ENCODE data around the gene OR5K2. TPM values are rescaled to one million over a fixed set of nuclear protein-coding genes. Genes with fewer than 3 reads are reported as not detected.

OR5K2 gene
- total RNA-seq, 3 donors from 2014 or later (not counting 1 experiment from before 2014, with no cell fraction given): not detected

GRCh38 chr3:98519351-98519750 is 21.9 kb downstream of the OR5K2 start:
- WGBS (ENCODE audit: insufficient coverage): 97% methylated on average over 1 of the region's 1 CpG

GRCh38 chr3:98521897-98522543 is 24.5 kb downstream of the OR5K2 start:
- H3K27me3 ChIP-seq (ENCODE audit: control insufficient read depth, insufficient read depth, low read length): no peaks in the 10 kb centered on the region
- Mint-ChIP-seq H3K4me1 (peaks cover 61 to 65% of the 10 kb centered on the region in 2 donors), H3K4me3 (peak overlapping the region; percentile 83), H3K27ac (peak overlapping the region; percentile 51 to 86), H3K36me3 (no peaks in the 10 kb centered on the region), H3K9me3 (no peaks in the 10 kb centered on the region), H3K27me3 (ENCODE audit: low read depth in 2 of 2) (no peaks in the 10 kb centered on the region)
- peaks cover 15% of the 10 kb centered on the region for H3K4me1 ChIP-seq (ENCODE audit: control insufficient read depth, insufficient read depth, low read length)
- TF ChIP-seq CTCF (IDR thresholded peaks at IDR 0.05): no peak
- H3K9me3 ChIP-seq (ENCODE audit: control insufficient read depth, insufficient read depth, low read length): no peaks in the 10 kb centered on the region
- peaks cover 37% of the 10 kb centered on the region for H3K36me3 ChIP-seq (ENCODE audit: control insufficient read depth, insufficient read depth, low read length)
- ATAC-seq (peak; percentile 34 to 63 (median 52)), DNase-seq (peak; percentile 51 to 72)
- intact Hi-C loops (cut with micrococcal nuclease): loop anchor here (1.0 to 5.0 kb wide), 5 partner anchors 41 to 1740 kb away; partner anchors contain the start of genes ARL6, CPOX and TBC1D23
- peak overlapping the region; percentile 69 for H3K4me3 ChIP-seq (ENCODE audit: low read length)
- peak overlapping the region; percentile 87 for H3K27ac ChIP-seq (ENCODE audit: low read length)
- WGBS (ENCODE audit: insufficient coverage): under 1% methylated on average over 14 of the region's 16 CpGs

More at GRCh38 chr3:98519351-98519750, 21.9 kb downstream of the OR5K2 start:
- Mint-ChIP-seq H3K36me3 (peaks cover 7% of the 10 kb centered on the region), H3K4me3 (peak overlapping the region; percentile 5), H3K27me3 (ENCODE audit: low read depth in 2 of 2) (no peaks in the 10 kb centered on the region), H3K4me1 (peaks cover 56 to 60% of the 10 kb centered on the region in 2 donors), H3K9me3 (no peaks in the 10 kb centered on the region), H3K27ac (peak overlapping the region; percentile 51 to 86)
- no peak for ATAC-seq
- no peak for DNase-seq
- Histone ChIP-seq H3K4me1 (ENCODE audit: control insufficient read depth, insufficient read depth, low read length) (peaks cover 8% of the 10 kb centered on the region), H3K27me3 (ENCODE audit: control insufficient read depth, insufficient read depth, low read length) (no peaks in the 10 kb centered on the region), H3K4me3 (ENCODE audit: low read length) (no peak overlapping the region), H3K9me3 (ENCODE audit: control insufficient read depth, insufficient read depth, low read length) (no peaks in the 10 kb centered on the region), H3K36me3 (ENCODE audit: control insufficient read depth, insufficient read depth, low read length) (peaks cover 58% of the 10 kb centered on the region), H3K27ac (ENCODE audit: low read length) (no peak overlapping the region)
- intact Hi-C loops (cut with micrococcal nuclease): no loop called here
- no peak for TF ChIP-seq CTCF (IDR thresholded peaks at IDR 0.05)

- Histone ChIP-seq H3K4me1 (ENCODE audit: control insufficient read depth, insufficient read depth, low read length) (peaks cover 15% of the 10 kb centered on the region), H3K4me3 (ENCODE audit: low read length) (peak within 1 kb of the TSS; percentile 69), H3K27me3 (ENCODE audit: control insufficient read depth, insufficient read depth, low read length) (no peaks in the 10 kb centered on the region), H3K36me3 (ENCODE audit: control insufficient read depth, insufficient read depth, low read length) (peaks cover 31% of the 10 kb centered on the region), H3K9me3 (ENCODE audit: control insufficient read depth, insufficient read depth, low read length) (no peaks in the 10 kb centered on the region), H3K27ac (ENCODE audit: low read length) (peak within 1 kb of the TSS; percentile 87)
- Mint-ChIP-seq H3K4me3 (peak within 1 kb of the TSS; percentile 92), H3K36me3 (no peaks in the 10 kb centered on the region), H3K27me3 (ENCODE audit: low read depth in 2 of 2) (no peaks in the 10 kb centered on the region), H3K27ac (peak within 1 kb of the TSS; percentile 51 to 86), H3K9me3 (no peaks in the 10 kb centered on the region), H3K4me1 (peaks cover 58 to 60% of the 10 kb centered on the region in 2 donors)
- under 1% methylated on average over 57 of the region's 63 CpGs for WGBS (ENCODE audit: insufficient coverage)
- intact Hi-C loops (cut with micrococcal nuclease): loop anchor here (1.0 to 5.0 kb wide), 5 partner anchors 41 to 1740 kb away; partner anchors contain the start of genes ARL6, CPOX and TBC1D23
- DNase-seq: peak; percentile 88 to 96
- peak; percentile 94 to 100 (median 96) for ATAC-seq
- no peak for TF ChIP-seq CTCF (IDR thresholded peaks at IDR 0.05)
Observed at GRCh38 chr3:98522544-98523281, 25.2 kb downstream of the OR5K2 start, which contains the start of gene CLDND1. TSS of gene CLDND1 (minus strand) at chr3:98522902. CDS start at chr3:98521424, 1,478 bp downstream.
